ENCODE results near the gene CPTP.

GRCh38 chr1:1319646-1319941 is 5.0 kb upstream of the CPTP start:
- TF ChIP-seq REL (CRISPR knock-in tag; conservative IDR thresholded peaks at IDR 0.05) (no peak), POLR2A (IDR thresholded peaks at IDR 0.05; ENCODE audit: insufficient read depth in 1 of 2, low read depth in 2 of 2, low read length in 2 of 2) (no peak), TAF1 (CRISPR knock-in tag; IDR thresholded peaks at IDR 0.05) (no peak)
